Heart right ventricle (tissue), 16 donors: Measurements from ENCODE around the gene LGALS7. TPM values are rescaled to one million over a fixed set of nuclear protein-coding genes. Genes with fewer than 3 reads are reported as not detected.
A peak's percentile ranks its signal among the peaks of the same experiment; 100 is the strongest.

Source experiments
- ATAC-seq, 8 donors: fragments of 200-7000 bp; cut with Tn5 transposase; one replicate each; pipeline ENCODE4 v1.9.1; 2020; ENCODE audit warnings: mild to moderate bottlenecking in 8 of 8, moderate library complexity in 8 of 8, moderate number of reproducible peaks in 1 of 8
- DNase-seq, 2 donors: peaks; one replicate each; pipeline ENCODE4 v3.0.0-alpha.2; 2020
- H3K27ac ChIP-seq, 10 donors: fragments of 200-600 bp; sonication (generic) in 2 of 10; one replicate each; pipeline versions ENCODE4 v1.5.0 to v1.8.0; 2020 to 2022; ENCODE audit warnings: mild to moderate bottlenecking in 3 of 10
- H3K27me3 ChIP-seq, 7 donors: fragments of 200-600 bp; one replicate each; pipeline ENCODE4 v1.8.0; 2021 to 2022; ENCODE audit warnings: mild to moderate bottlenecking in 2 of 7
- H3K36me3 ChIP-seq, 9 donors: fragments of 200-600 bp; sonication (generic) in 1 of 9; one replicate each; pipeline versions ENCODE4 v1.5.0 to v1.8.0; 2020 to 2022; ENCODE audit warnings: mild to moderate bottlenecking in 2 of 9
- H3K4me1 ChIP-seq, 9 donors: fragments of 200-600 bp; sonication (generic) in 1 of 9; one replicate each; pipeline versions ENCODE4 v1.5.0 to v1.8.0; 2020 to 2022; ENCODE audit warnings: mild to moderate bottlenecking in 4 of 9
- H3K4me3 ChIP-seq, 10 donors: fragments of 200-600 bp; sonication (generic) in 2 of 10; one replicate each; pipeline versions ENCODE4 v1.5.0 to v1.8.0; 2020 to 2022; ENCODE audit warnings: mild to moderate bottlenecking in 7 of 10, moderate library complexity in 2 of 10
- H3K9me3 ChIP-seq, 11 donors: fragments of 200-600 bp in 10 of 11; sonication (generic) in 2 of 11; one replicate each; pipeline versions ENCODE4 v1.5.0 to v1.8.0; 2013 to 2022; ENCODE audit warnings: mild to moderate bottlenecking in 2 of 11, control low read depth in 1 of 11, moderate library complexity in 1 of 11
- WGBS, 2 donors: extraction: QIAGEN DNeasy Blood & Tissue Kit; methylation state at CpG; one replicate each; pipeline ENCODE4 v1.1.7; 2013; ENCODE audit warnings: inconsistent platforms in 1 of 2; 5-methylcytosine and 5-hydroxymethylcytosine counted together
- intact Hi-C, 10 donors: fragments of 100-400 bp; cut with DNase I; formaldehyde crosslinking; loops; one replicate each; pipeline versions ENCODE4 v1.11.1 to v1.14.2; 2022
- polyA plus RNA-seq, 2 donors: library from polyadenylated mRNA; stranded (reverse); fragments of 200-250 nt; gene quantifications; one replicate each; pipeline ENCODE4 v1.2.3, GENCODE V29; 2013
- total RNA-seq, 10 donors: library from RNA; stranded (reverse); fragmentation: NEBNext Ultra II Directional in 3 of 10; extraction: Animal tissue kit (Norgen Biotek cat#: 25700) in 3 of 10; gene quantifications; one replicate each; pipeline versions ENCODE4 v1.2.1 to v1.2.4, GENCODE V29; 2021 to 2023
- TF ChIP-seq, protein P1 (sequence below), 9 donors: fragments of 200-600 bp; sonication (generic) in 2 of 9; IDR thresholded peaks; one replicate each; pipeline versions ENCODE4 v1.5.0 to v1.8.0; 2021 to 2022; ENCODE audit warnings: antibody characterized with exemption in 9 of 9, mild to moderate bottlenecking in 5 of 9, moderate library complexity in 1 of 9
- donor health status: Arrhythmogenic right ventricular cardiomyopathy.
- donor health status: ischemic (EF 13 %, LVEDD 7.1; RV severe dilation, severe dysfunction).
- donor health status: healthy with polysubstance abuse.
- donor health status: DM: no; HTN: yes; CAD: no.
- donor health status: DM: no; HTN: no; CAD: no.
- donor health status: ischemic (EF 25% LVEDD 6.9; RV normal size, moderate dysfunction).
- donor health status: ischemic (EF 25% LVEDD 5.7; RV mildly dilated, moderate dysfunction).
- donor health status: healthy.
- donor health status: DM: yes; HTN: yes; CAD: no.
- donor health status: Ischemic cardiomyopathy.
- donor health status: ischemic (EF 35%, LVEDD 5.7; RV mildly dilated, moderate dysfunction).
- donor health status: nonischemic (EF 11% LVEDD 7.7; RV severe dilation, severe dysfunction).
- donor health status: DM: yes; HTN: yes; CAD: no.
- donor health status: PGD.
- donor health status: ischemic (EF 29% LVEDD 5.4; RV normal size, mild dysfunction).
- donor health status: nonischemic (EF 23%, LVEDD 6.1; RV moderate dilation, normal function).

The LGALS7 gene
- total and polyA plus RNA-seq, 12 donors: not detected

DNA sequence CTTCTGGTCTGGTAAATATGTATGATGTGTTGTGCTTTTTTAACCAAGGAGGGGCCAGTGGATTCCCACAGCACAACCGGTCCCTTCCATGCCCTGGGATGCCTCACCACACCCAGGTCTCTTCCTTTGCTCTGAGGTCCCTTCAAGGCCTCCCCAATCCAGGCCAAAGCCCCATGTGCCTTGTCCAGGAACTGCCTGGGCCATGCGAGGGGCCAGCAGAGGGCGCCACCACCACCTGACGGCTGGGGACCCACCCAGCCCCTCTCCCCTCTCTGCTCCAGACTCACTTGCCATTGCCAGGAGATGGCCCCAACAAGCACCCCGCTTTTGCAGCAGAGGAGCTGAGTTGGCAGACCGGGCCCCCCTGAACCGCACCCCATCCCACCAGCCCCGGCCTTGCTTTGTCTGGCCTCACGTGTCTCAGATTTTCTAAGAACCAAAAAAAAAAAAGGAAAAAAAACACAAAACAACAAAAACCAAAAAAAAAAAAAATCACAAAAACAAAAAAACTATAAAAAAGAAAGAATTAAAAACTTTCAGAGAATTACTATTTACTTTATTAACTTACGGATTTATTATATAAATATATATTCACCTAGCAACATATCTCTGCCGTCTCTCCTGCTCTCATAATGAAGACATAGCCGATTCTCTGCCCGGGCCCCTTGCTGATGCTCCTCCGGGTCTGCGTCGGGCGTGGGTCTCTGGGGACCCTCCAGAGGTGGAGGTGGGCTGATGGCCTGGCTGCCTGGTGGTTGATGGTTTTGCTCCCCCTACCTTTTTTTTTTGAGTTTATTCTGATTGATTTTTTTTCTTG is 43.5 kb downstream of the LGALS7 start:
- 70 to 71% methylated on average over 17 of the region's 17 CpGs for WGBS, 2 donors
- TF ChIP-seq, protein P1, sequence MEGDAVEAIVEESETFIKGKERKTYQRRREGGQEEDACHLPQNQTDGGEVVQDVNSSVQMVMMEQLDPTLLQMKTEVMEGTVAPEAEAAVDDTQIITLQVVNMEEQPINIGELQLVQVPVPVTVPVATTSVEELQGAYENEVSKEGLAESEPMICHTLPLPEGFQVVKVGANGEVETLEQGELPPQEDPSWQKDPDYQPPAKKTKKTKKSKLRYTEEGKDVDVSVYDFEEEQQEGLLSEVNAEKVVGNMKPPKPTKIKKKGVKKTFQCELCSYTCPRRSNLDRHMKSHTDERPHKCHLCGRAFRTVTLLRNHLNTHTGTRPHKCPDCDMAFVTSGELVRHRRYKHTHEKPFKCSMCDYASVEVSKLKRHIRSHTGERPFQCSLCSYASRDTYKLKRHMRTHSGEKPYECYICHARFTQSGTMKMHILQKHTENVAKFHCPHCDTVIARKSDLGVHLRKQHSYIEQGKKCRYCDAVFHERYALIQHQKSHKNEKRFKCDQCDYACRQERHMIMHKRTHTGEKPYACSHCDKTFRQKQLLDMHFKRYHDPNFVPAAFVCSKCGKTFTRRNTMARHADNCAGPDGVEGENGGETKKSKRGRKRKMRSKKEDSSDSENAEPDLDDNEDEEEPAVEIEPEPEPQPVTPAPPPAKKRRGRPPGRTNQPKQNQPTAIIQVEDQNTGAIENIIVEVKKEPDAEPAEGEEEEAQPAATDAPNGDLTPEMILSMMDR (IDR thresholded peaks at IDR 0.05): peak; percentile 60 to 90 (median 79)
- Histone ChIP-seq H3K27me3 (no peaks in the 10 kb centered on the region), H3K9me3 (no peaks in the 10 kb centered on the region), H3K27ac (peak overlapping the region; percentile 2 to 86 (median 69)), H3K4me1 (peaks cover 9 to 89% (median 48%) of the 10 kb centered on the region in 9 donors), H3K36me3 (peaks cover 6 to 73% (median 53%) of the 10 kb centered on the region in 9 donors), H3K4me3 (no peak overlapping the region)
- peak; percentile 66 to 80 for DNase-seq
- ATAC-seq: peak; percentile 27 to 56 (median 42)
- intact Hi-C loops: loop anchor here in 7 of 10 donors (5.0 to 10.0 kb wide), 7 partner anchors 37 to 205 kb away; partner anchors contain the start of genes ECH1 (in 1 of the 7), HNRNPL (in 1 of the 7), MRPS12 (in 1 of the 7) and SARS2 (in 1 of the 7)

DNA sequence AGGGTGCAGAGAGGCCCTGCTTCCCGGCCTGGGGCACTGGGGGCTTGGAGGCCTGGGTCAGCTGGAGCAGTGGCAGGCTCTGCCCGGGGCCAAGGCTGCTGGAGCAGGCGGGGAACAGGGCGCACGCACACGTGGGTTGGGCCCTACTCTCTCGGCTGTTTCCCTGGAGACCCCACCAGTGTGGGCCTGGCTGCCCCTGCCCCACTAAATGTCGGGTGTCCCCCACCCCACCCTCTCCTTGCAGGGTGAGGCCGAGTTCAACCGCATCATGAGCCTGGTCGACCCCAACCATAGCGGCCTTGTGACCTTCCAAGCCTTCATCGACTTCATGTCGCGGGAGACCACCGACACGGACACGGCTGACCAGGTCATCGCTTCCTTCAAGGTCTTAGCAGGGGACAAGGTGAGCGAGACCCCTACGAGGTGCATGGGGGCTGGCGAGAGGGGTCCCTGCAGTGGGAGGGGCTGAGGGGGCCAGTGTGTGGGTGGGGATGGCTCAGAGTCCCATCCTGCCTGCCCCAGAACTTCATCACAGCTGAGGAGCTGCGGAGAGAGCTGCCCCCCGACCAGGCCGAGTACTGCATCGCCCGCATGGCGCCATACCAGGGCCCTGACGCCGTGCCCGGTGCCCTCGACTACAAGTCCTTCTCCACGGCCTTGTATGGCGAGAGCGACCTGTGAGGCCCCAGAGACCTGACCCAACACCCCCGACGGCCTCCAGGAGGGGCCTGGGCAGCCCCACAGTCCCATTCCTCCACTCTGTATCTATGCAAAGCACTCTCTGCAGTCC is 44.4 kb downstream of the LGALS7 start:
- TF ChIP-seq, protein P1 (IDR thresholded peaks at IDR 0.05): no peak
- Histone ChIP-seq H3K4me1 (peaks cover 9 to 82% (median 48%) of the 10 kb centered on the region in 9 donors), H3K27ac (peak overlapping the region; percentile 2 to 86 (median 69)), H3K27me3 (no peaks in the 10 kb centered on the region), H3K4me3 (no peak overlapping the region), H3K36me3 (peaks cover 15 to 82% (median 62%) of the 10 kb centered on the region in 9 donors), H3K9me3 (no peaks in the 10 kb centered on the region)
- WGBS, 2 donors: 72 to 78% methylated on average over 37 of the region's 37 CpGs
- DNase-seq: peak in 1 of 2 donors; percentile 11
- ATAC-seq: peak in 1 of 8 donors; percentile 1
- intact Hi-C loops: loop anchor here in 3 of 10 donors (5.0 to 10.0 kb wide), 3 partner anchors 92 to 184 kb away; partner anchors contain the start of gene ECH1 (in 1 of the 3)

DNA sequence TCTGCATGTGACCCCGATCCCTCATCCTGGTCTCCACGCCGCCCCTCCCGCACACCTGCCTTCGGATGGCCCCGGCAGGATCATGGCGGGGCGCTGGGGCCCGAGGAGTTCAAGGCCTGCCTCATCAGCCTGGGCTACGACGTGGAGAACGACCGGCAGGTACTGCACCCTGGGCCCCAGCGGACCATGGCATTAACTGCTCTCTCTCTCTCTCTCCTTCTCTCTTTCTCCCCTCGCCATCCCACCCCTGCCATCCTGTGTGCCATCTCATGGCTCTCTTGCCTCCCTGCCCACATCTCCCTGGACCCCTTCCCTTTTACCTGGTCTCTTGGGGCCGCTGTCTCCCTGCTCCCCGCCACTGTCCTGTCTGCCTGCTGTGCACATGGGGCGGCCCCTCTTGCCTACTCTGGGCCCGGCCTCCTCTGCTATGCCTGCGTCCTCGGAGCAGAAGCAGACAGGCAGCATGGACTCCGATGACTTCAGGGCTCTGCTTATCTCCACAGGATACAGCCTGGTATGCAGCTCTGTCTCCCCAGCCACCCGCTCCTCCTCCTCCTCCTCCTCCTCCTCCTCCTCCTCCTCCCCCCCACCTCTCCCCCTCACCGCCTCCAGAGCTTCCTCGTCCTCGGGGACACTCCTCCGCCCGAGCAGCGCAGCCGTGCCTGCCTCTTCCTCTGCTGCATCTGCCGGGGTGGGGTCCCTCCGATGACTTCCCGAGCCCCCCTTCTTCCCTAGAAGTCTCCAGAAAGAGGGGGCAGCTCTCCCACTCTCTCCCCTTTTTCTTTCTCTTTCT is 45.3 kb downstream of the LGALS7 start:
- DNase-seq (peak in 1 of 2 donors; percentile 58), ATAC-seq (peak in 6 of 8 donors; percentile 7 to 40 (median 18))
- Histone ChIP-seq H3K4me3 (no peak overlapping the region), H3K36me3 (peaks cover 16 to 91% (median 71%) of the 10 kb centered on the region in 9 donors), H3K9me3 (no peaks in the 10 kb centered on the region), H3K27me3 (no peaks in the 10 kb centered on the region), H3K4me1 (peaks cover 12 to 82% (median 46%) of the 10 kb centered on the region in 9 donors), H3K27ac (peak overlapping the region; percentile 26 to 86 (median 69))
- TF ChIP-seq, protein P1 (IDR thresholded peaks at IDR 0.05): no peak
- 54 to 63% methylated on average over 29 to 30 of the region's 33 CpGs for WGBS, 2 donors
- intact Hi-C loops: loop anchor here in 3 of 10 donors (5.0 to 10.0 kb wide), 3 partner anchors 91 to 183 kb away; partner anchors contain the start of gene ECH1 (in 1 of the 3)
